ENCODE data around the gene GMDS.

DNA sequence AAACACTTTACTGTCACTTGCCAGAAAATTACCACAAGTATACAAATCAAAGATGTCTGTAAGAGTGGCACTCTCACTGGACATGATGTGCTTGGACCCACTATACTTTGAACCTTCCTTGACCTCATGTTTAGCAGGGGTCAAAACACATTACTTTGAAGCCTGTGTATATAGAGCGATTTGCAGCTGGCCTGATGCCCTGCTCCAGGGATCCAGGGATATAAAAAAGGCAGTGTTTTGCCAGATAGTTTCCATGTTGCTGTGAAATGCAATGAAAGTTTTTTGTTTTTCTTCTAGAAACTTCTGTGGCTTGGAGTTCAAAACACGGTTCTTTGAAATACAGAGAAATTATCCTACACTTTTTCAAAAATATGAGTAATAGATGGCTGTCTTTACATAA is 470.0 kb downstream of the GMDS start:
- TF ChIP-seq, protein P1, sequence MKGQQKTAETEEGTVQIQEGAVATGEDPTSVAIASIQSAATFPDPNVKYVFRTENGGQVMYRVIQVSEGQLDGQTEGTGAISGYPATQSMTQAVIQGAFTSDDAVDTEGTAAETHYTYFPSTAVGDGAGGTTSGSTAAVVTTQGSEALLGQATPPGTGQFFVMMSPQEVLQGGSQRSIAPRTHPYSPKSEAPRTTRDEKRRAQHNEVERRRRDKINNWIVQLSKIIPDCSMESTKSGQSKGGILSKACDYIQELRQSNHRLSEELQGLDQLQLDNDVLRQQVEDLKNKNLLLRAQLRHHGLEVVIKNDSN (IDR thresholded peaks at IDR 0.05; ENCODE audit: borderline replicate concordance, low read depth) = no peak
- no peak for TF ChIP-seq EP300 (IDR thresholded peaks at IDR 0.05; ENCODE audit: borderline replicate concordance in 1 of 2, low read depth in 1 of 2, low read length in 1 of 2)
- TF ChIP-seq, protein P2, sequence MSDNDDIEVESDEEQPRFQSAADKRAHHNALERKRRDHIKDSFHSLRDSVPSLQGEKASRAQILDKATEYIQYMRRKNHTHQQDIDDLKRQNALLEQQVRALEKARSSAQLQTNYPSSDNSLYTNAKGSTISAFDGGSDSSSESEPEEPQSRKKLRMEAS (IDR thresholded peaks at IDR 0.05; ENCODE audit: low read depth) = no peak
- TF ChIP-seq, protein P3, sequence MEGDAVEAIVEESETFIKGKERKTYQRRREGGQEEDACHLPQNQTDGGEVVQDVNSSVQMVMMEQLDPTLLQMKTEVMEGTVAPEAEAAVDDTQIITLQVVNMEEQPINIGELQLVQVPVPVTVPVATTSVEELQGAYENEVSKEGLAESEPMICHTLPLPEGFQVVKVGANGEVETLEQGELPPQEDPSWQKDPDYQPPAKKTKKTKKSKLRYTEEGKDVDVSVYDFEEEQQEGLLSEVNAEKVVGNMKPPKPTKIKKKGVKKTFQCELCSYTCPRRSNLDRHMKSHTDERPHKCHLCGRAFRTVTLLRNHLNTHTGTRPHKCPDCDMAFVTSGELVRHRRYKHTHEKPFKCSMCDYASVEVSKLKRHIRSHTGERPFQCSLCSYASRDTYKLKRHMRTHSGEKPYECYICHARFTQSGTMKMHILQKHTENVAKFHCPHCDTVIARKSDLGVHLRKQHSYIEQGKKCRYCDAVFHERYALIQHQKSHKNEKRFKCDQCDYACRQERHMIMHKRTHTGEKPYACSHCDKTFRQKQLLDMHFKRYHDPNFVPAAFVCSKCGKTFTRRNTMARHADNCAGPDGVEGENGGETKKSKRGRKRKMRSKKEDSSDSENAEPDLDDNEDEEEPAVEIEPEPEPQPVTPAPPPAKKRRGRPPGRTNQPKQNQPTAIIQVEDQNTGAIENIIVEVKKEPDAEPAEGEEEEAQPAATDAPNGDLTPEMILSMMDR (IDR thresholded peaks at IDR 0.05) = no peak
- no peak for TF ChIP-seq TAF1 (IDR thresholded peaks at IDR 0.05; ENCODE audit: borderline replicate concordance, low read depth, low read length)
- TF ChIP-seq POLR2AphosphoS5 (IDR thresholded peaks at IDR 0.05; ENCODE audit: low read depth, low read length) = no peak
- no peak for TF ChIP-seq RAD21 (IDR thresholded peaks at IDR 0.05; ENCODE audit: low read length)
- TF ChIP-seq GATA2 (CRISPR knock-in tag; IDR thresholded peaks at IDR 0.05) = no peak
- no peak for TF ChIP-seq SMC3 (IDR thresholded peaks at IDR 0.05; ENCODE audit: low read depth, low read length)
- TF ChIP-seq MXI1 (IDR thresholded peaks at IDR 0.05; ENCODE audit: low read depth, low read length) = no peak

Data from SK-N-SH (cell line).